Skeletal muscle cell (primary cell): ENCODE measurements around the gene TOR2A.
A peak's percentile ranks its signal among the peaks of the same experiment; 100 is the strongest.
"Not testable (repeated sequence)": the region's sequence is repeated elsewhere in the genome, so short reads cannot be mapped to it uniquely, and the experiment has no call there.

Experiments used
- DNase-seq: peaks from one replicate; pipeline ENCODE4 v3.0.0-alpha.2; 2010; ENCODE audit warnings: low read depth
- H3K4me3 ChIP-seq: 2 replicates; pipeline ENCODE4 v1.5.1; 2011; ENCODE audit warnings: low read depth, mild to moderate bottlenecking, control low read depth, low read length, moderate library complexity

TOR2A gene

DNA sequence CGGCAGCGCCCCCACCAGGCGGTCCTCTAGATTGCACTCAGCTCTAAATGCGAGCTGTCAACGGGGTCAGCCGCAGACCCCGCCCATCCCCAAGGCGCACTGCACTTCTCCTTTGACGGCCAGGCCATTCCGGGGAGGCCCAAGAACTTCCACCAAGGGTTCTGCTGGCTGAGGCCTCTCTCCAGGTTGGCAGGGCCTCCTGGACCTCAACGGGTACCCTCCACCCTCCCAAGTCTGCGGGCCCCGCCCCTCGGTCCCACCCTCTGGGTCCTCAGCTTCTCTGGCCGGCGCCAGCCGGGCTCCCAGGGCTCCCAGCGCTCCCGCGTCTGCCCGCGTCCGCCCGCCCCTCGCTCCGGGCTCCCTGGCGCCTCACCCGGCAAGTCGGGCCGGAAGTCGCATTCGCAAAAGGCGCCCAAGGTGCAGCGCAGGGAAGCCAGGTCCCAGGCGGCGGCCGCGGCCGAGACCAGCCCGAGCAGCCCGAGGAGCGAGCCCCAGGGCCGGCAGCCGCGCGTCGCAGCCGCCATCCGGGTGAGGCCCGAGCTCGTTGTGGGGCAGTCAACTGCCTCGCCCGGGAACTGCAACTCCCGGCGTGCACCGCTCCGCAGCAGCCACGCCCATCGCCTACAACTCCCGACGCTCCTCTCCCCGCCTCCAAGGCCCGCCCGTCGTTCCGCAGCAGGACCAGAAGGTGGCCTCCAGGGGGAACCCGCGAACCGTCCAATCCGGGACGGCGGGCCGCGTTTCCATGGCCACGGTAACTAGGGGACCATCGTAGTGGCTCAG is at the start of gene TOR2A:
TSS of gene TOR2A (minus strand) at position 548 of the 783 bp plus-strand sequence. CDS start at position 524, 24 bp downstream.
- peak within 1 kb of the TSS; percentile 67 for H3K4me3 ChIP-seq
- peak; percentile 85 for DNase-seq

DNA sequence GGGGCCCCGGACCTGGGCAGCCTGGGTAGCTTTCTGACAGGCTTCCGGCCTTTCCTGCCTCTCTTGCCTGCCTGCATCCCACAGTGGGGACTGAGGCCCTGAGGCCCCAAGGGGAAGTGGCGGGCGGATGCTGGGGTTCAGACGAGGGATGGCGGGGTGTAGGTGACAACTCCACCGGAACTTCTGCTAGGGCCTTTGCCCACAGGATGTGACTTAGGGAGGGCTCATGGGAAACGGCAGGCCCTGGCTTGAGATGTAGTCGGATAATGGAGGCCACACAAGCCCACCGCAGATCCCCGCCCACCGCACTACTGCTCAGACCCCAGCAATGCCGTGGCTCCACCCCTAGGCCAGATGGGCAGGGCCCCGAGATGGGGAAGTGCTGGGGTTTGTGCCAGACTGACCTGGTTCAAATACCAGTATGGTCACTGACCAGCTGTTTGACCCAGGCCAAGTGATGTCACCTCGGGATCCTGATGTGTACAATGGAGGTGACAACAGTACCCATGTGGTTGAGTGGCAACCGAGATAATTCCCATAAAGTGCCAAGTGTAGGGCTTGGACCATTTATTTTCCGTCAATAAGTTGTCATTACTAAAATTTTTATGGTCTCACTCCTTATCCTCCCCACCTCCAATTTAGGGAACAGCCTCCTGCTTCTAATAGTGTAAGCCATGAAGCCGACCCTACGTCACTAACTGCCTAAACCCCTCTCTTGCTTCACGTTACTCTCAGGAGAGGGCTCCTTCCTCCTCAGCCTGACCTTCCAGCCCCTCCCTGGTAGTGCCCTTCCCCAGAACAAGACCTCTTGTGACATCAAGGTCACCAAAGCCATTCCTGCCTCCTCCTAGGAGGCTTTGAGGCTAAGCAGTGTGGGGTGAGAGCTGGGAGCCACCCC is 48.3 kb upstream of the TOR2A start:
- no peak overlapping the region for H3K4me3 ChIP-seq
- no peak for DNase-seq

DNA sequence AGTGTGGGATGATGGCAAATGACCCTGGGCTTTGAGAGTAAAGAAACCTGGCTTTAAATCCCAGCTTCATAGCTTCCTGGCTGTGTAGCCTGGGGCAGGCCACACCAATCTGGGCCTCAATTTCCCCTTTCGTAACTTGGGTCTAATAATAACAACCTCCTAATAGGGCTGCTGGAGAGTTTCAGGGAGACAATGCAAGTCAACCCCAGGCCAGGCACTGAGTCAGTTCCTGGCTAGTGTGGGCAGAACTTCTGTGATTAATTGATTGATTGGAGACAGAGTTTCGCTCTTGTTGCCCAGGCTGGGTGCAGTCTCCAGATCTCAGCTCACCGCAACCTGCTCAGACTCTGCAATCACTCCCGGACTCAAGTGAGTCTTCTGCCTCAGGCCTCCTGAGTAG is 46.7 kb upstream of the TOR2A start:
- H3K4me3 ChIP-seq = no peak overlapping the region
- DNase-seq = no peak

DNA sequence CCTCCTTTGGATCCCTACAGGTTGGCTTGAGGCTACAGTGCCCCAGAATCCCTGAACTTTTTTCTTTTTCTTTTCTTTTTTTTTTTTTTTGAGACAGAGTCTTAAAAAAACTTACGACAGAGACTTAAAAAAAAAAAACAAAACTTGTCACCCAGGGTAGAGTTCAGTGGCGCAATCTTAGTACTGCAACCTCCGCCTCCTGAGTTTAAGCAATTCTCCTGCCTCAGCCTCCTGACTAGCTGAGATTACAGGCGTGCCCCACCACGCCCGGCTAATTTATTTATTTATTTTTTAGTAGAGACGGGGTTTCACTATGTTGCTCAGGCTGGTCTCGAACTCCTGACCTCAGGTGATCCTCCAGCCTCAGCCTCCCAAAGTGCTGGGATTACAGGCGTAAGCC is 45.8 kb upstream of the TOR2A start:
- DNase-seq, H3K4me3 ChIP-seq: not testable (repeated sequence)

DNA sequence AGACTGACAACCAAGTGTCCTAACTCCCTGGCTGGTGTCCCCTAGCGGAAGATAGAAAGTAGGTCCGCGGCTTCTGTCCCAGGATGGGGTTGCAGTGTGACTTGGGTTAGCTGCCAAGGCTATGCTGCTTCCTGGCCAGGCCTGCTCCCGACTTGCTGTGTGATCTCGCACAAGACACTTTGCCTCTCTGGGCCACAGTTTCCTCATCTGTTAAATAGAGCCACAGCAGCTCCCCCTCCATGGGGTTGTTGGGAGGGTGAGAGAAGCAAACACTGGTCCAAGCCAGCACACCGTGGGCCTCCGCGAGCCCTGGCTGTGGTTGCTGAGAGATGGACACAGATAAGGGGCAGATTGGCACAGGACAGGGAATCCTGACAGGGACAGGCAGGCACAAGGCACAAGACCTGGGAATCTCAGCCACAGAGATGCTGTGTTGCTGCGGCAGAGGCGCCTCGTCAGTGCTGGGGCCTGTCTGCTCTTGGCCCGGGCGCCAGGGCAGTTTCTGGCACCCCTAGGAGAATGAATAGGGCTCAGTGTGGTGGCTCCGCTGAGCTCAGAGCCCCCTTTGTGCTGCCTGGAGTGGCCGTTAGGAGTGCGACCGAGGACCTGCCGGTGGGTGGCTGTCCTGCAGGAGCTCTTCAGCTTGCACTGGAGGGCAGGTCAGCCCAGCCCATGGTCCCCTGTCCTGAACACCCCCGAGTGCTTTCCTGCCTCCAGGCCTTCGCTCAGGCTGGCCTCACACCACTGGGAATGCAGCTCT is 45.2 kb upstream of the TOR2A start:
- no peak for DNase-seq
- no peak overlapping the region for H3K4me3 ChIP-seq

DNA sequence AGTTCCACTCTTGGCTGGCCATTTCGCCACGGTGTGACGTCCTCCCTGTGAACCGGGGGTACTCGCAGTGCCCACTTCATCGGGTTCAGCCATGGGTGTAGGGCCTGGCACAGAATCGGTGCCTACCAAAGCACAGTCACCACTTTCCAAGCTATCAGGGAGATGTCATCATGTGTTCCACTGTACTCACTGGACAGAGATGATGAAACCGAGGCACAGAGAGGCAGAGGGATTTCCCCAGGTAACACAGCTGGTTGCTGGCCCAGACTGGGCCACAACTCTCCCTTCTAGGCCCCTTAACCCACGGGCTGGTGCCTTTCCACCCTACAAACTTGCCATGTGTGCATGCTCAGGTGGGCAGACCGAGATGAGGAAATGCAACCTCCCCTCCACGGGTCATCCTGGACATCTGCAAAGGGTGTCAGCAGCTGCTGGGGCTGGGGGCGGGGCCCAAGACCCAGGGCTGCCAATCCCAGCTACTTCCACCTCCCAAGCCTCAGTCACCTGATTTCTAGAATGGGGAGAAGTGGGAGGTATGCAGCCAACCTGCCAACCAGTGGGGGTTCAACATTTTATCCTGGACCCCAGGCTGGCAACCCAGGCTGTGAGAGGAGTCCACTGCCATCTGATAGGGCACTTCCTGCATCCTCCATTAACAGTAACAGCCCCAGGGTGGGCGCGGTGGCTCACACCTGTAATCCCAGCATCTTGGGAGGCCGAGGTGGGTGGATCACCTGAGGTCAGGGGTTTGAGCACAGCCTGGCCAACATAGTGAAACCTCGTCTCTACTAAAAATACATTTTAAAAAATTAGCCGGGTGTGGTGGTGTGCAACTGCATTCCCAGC is 44.3 kb upstream of the TOR2A start:
- no peak overlapping the region for H3K4me3 ChIP-seq
- no peak for DNase-seq

DNA sequence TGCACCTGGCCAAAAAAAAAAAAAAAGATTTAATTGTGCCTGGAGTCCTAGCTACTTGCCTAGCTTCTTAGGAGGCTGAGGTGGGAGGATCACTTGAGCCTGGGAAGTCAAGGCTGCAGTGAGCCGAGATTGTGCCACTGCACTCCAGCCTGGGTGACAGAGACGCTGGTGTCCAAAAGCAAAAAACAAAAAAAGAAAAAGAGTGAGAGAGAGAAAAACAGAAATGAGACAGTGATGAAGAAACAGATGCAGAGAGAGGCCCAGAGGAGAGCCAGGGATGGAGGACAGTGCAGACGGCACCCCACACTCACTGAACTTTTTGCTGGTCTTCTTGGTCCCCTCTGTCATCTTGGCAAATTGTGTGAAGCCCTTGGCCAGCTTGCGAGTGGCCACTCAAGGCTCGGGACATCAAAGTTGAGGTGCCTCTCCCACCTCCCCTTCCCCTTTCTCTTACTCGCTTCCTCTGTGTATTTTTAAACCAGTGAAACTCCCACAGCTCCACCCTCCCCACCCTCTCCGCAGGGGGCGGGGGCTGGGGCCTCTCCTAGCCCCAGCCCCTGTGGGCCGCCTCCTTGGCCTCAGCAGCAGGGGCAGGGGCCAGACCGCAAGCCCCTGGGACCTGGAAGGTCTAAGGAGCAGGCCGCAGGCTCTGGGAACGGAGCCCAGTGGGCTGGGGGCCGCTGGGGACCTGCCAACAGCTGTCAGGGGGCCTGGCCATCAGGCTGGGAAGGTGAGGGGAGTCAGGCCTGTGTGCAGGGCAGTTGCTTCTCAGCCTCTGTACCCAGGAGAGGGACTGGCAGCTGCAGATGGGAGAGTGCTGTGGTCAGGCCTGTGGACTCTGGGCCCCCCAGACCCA is 43.4 kb upstream of the TOR2A start, which contains the start of gene SH2D3C:
TSS of gene SH2D3C (minus strand) at position 387 of the 856 bp plus-strand sequence. CDS start at position 348, 39 bp downstream.
- DNase-seq = peak; percentile 54
- H3K4me3 ChIP-seq = no peak within 1 kb of the TSS

DNA sequence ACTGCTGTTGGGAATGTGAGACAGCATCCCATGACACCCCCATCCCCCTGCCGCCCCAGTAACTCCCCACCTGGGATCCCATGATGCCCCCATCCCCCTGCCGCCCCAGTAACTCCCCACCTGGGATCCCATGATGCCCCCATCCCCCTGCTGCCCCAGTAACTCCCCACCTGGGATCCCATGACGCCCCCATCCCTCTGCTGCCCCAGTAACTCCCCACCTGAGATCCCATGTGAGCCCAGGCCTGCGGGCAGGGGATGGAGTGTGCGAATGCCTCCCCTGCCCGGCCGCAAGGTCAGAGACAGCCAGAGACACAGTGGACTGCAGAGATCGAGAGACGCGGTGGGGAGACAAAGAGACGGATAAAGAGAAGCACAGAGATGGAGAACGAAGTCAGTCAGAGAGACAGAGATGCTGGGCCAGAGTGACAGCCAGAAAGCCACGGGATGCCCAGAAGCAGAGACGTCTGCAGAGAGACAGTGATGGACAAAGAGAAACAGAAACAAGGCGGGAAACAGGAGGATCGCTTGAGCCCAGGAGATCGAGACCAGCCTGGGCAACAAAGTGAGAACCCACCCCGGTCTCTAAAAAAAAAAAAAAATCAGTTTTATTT is 42.4 kb upstream of the TOR2A start:
- DNase-seq = no peak
- H3K4me3 ChIP-seq = no peak overlapping the region

DNA sequence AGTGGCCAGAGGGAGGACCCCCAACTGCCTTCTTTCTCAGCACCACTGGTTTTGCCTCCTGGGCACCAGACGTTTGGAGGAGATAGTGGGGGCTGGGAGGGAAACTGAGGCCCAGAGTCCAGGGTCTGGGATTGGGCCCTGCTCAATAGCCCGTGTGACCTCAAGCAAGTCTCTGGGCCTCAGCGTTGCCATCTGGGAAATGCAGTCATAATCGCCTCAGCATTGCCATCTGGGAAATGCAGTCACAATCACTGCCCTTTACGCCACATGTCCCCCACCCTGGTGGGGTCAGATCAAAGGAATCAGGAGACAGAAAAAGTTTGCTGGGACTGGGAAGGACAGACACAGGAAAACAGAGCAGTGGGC is 41.8 kb upstream of the TOR2A start:
- DNase-seq = no peak
- no peak overlapping the region for H3K4me3 ChIP-seq

DNA sequence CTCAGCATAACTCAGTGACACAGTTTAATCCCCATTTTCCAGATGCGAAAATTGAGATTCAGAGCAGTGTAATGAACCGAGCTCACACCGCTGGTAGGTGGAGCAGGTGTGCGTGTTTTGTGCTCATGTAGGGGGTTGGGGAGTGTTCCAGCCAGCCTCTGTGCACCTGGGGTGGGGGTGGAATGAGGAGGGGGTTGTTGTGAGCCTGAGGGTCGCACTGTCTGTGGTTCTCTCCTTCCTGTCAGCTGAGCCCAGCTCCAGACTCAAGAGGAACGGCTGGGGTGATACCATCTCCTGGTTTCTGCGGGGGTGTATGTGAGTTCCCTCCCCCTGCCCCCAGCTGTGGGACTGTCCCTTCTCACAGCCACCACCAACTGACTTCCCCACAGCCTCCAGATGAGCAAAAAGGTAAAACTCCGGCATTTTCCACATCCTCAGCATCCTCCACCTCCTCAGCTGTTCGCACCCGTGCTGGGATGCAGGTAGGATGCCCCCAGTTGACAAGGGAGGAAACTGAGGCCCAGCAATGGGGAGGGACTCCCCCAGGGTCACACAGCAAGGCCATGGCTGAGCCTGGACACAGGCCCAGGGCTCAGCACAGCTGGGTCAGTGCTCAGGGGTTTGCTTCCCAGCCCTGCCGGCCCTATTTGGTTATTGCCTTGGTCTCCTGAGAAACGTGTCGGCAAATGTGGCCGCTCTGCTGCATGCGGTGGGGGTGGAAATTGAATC is 41.3 kb upstream of the TOR2A start:
- no peak for DNase-seq
- H3K4me3 ChIP-seq = no peak overlapping the region

DNA sequence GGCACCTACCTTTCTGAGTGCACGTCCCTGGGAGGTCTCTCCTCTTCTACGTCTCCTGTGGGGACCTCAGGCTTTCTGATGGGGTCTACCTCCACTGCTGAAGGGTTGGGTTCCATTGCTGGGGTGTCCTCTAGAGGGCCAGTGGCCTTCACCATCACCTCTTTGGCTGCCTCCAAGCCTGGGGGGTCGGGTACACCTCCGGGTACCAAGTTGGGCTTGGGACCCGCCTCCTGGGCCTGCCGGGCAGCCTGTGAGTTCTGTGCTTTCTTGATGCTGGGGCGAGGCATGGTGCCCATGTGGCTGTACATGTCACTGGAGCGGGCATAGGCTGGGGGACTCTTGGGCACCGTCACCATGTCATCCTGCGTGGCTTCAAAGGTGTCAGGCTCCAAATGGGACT is 38.9 kb upstream of the TOR2A start:
- no peak for DNase-seq

DNA sequence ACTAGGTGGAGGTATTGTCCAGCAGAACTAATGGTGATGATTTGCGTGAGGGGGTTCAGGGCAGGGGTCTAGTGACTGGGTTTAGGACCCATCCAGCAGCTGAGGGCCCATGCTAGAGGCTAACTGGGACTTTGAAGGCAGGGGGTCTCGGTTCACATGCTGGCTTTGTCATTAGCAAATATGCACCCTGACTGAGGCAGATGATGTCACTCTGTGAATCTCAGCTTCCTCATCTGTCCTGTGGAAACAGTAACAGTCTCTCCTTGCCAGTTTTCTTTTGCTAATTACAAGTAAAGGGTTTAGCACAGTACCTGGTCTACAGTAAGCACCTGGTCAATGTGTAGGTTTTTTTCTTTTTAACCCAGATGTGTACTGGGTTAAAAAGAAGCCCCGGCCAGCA is 38.2 kb upstream of the TOR2A start:
- no peak overlapping the region for H3K4me3 ChIP-seq
- no peak for DNase-seq

More for the DNA sequence above, 38.9 kb upstream of the TOR2A start:
- H3K4me3 ChIP-seq = no peak overlapping the region

DNA sequence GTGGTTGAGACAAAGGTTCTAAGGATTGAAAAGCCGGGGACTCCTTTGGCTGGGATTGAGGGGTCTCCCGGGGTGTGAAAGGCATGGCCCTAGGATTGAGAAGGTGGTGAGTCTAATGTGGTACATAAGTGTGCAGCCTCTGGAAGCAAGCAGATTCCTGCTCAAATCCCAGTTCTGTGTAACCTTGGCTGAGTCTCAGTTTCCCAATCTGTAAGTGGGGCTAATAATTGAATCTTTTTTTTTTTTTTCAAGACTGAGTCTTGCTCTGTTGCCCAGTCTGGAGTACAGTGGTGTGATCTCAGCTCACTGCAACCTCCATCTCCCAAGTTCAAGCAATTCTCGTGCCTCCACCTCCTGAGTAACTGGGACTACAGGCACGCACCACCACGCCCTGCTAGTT is 37.5 kb upstream of the TOR2A start:
- no peak overlapping the region for H3K4me3 ChIP-seq
- DNase-seq = no peak

DNA sequence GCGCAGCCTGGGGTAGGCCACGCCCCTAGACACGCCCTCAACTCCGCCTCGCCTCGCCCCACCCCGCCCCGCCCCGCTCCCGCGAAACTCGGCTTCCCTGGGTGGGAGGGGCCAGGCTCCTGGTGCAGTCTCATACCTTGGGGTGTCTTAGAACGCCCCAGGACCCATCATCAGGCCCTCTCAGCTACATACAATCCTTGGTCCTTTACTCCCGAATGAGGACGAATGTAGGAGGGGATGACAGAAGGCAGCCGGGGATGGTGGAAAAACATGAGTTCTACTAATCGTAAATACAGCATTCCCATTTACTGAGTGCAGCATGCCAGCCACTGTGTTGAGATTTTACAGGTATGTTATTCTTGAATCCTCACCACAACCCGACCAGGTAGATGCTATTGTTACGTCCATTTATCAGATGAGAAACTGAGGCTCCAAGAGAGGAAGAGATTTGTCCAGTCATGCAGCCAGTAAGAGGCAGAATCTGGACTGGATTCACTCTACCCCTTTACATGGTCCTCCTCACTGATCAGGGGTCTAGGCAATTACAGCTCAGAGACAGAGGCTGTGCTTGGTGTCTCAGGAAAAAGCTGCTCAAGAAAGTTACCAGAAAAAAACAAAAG is 36.6 kb upstream of the TOR2A start:
- H3K4me3 ChIP-seq = peak overlapping the region; percentile 53
- no peak for DNase-seq

DNA sequence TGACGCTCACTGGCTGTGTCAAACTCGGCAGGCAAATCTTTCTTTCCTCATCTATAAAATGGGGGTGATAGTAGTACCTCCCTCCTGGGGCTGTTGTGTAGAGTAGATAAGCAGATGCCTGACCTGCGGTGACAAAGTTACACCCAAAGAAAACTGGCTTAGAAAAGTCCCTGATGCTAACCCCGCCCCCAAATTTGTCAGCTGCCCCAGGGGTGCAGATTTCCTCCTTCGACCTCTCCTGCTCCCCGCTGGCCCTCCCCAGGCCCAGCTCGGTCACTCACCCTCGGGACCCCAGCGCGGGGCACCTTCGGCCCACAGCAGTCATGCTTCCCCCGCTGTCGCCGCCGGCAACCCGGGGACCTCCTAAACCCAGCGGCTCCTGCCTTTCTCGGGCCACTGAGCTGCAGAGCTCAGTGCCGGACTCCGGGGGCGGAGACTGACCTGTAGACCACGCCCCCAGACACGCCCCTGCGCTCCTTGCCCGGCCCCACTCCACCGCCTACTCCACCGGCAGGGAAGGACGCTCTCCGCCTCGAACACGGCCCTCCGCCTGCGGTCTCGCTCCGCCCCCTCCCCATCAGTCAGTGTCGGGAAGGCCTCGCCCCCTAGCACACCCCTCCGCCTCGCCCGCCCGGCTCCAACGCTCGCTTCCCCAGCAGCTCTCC is 35.9 kb upstream of the TOR2A start:
- peak overlapping the region; percentile 53 for H3K4me3 ChIP-seq
- DNase-seq = peak; percentile 94

DNA sequence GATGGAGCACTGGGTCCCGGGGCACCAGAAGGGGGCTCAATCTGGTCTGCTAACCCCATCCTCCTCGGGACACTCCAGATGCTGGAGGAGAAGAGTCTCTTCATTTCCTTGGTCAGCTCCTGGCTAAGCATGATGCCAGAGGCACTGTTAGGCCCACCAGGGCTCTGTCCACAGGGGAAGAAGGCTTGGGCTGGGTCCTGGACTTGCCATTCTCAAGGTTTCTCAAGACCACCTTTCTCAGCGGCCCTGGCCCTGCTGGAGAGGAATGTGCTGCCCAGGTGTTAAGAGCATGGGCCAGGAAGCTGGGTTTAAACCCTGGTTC is 35.5 kb upstream of the TOR2A start:
- DNase-seq = no peak
- H3K4me3 ChIP-seq = peak overlapping the region; percentile 53
